ENCODE results near the gene OTOP2. TPM values are rescaled to one million over a fixed set of nuclear protein-coding genes. Genes with fewer than 3 reads are reported as not detected.

OTOP2 gene
- total RNA-seq = not detected in 2 replicates

GRCh38 chr17:74924250-74924948 lies at the start of gene OTOP2:
TSS of gene OTOP2 (plus strand) at chr17:74924273. CDS start at chr17:74924633, 360 bp downstream.

GRCh38 chr17:74892974-74893911 lies 30.8 kb upstream of the OTOP2 start, which contains the start of gene FADS6:
TSS of gene FADS6 (minus strand) at chr17:74893633. CDS start at chr17:74893595, 38 bp downstream.

GRCh38 chr17:74922694-74923537 lies 1.2 kb upstream of the OTOP2 start, which contains the start of gene USH1G:
TSS of gene USH1G (minus strand) at chr17:74923255. CDS start at chr17:74923073, 182 bp downstream.

GRCh38 chr17:74935585-74936469 lies 11.8 kb downstream of the OTOP2 start, which contains the start of gene OTOP3:
TSS of gene OTOP3 (plus strand) at chr17:74935898. CDS start at chr17:74935922, 24 bp downstream.

GRCh38 chr17:74972107-74972972 lies 48.3 kb downstream of the OTOP2 start, which contains the start of gene HID1:
TSS of gene HID1 (minus strand) at chr17:74972759. CDS start at chr17:74972656, 103 bp downstream.

Other genes with a start within 250 kb of the OTOP2 start
- gene CD300LF, start 211.3 kb upstream of the OTOP2 start, total RNA-seq = not detected in 2 replicates
- under 0.01 TPM in 1 of 2 replicates, not detected in the other for gene RAB37, start 187.0 kb upstream of the OTOP2 start, total RNA-seq
- 22.0 and 24.5 TPM in 2 replicates for gene NHERF1, start 175.6 kb upstream of the OTOP2 start, total RNA-seq
- 34.2 and 45.9 TPM in 2 replicates for gene NAT9, start 147.9 kb upstream of the OTOP2 start, total RNA-seq
- under 0.01 and 0.11 TPM in 2 replicates for gene GRIN2C, start 64.4 kb upstream of the OTOP2 start, total RNA-seq
- 12.6 and 37.1 TPM in 2 replicates for gene FDXR, start 51.3 kb upstream of the OTOP2 start, total RNA-seq
- not detected in 2 replicates for gene FADS6, start 30.6 kb upstream of the OTOP2 start, total RNA-seq
- gene USH1G, start 1.0 kb upstream of the OTOP2 start, total RNA-seq = under 0.01 and 0.22 TPM in 2 replicates
- not detected in 2 replicates for gene OTOP3, start 11.6 kb downstream of the OTOP2 start, total RNA-seq
- 1.2 and 2.1 TPM in 2 replicates for gene HID1, start 48.5 kb downstream of the OTOP2 start, total RNA-seq
- gene CDR2L, start 63.4 kb downstream of the OTOP2 start, total RNA-seq = 34.9 and 47.9 TPM in 2 replicates
- 19.2 and 42.8 TPM in 2 replicates for gene MRPL58, start 88.4 kb downstream of the OTOP2 start, total RNA-seq
- 228 and 229 TPM in 2 replicates for gene ATP5PD, start 122.7 kb downstream of the OTOP2 start, total RNA-seq
- gene KCTD2, start 123.0 kb downstream of the OTOP2 start, total RNA-seq = 17.0 and 21.6 TPM in 2 replicates
- gene SLC16A5, start 163.7 kb downstream of the OTOP2 start, total RNA-seq = 32.4 and 34.9 TPM in 2 replicates
- gene ARMC7, start 185.7 kb downstream of the OTOP2 start, total RNA-seq = 2.6 and 3.5 TPM in 2 replicates
- gene NT5C, start 207.5 kb downstream of the OTOP2 start, total RNA-seq = 68.2 and 75.0 TPM in 2 replicates
- 53.4 and 162 TPM in 2 replicates for gene JPT1, start 230.2 kb downstream of the OTOP2 start, total RNA-seq

All from placental epithelial cell (primary cell).